A549 treated with AZD9567 at 1 μM for 4 hours (cell line): ENCODE results near the gene SERINC5. TPM values are rescaled to one million over a fixed set of nuclear protein-coding genes. Genes with fewer than 3 reads are reported as not detected.

Source experiments
- total RNA-seq: library from RNA; stranded (reverse); fragments of 200-300 nt; extraction: Qiagen RNA extraction; gene quantifications from 5 replicates; pipeline ENCODE4 v1.2.3, GENCODE V29; 2022; ENCODE audit not compliant: insufficient read depth

SERINC5 gene
- 5.6 to 10.0 TPM (median 6.5 TPM) in 5 replicates for total RNA-seq

DNA sequence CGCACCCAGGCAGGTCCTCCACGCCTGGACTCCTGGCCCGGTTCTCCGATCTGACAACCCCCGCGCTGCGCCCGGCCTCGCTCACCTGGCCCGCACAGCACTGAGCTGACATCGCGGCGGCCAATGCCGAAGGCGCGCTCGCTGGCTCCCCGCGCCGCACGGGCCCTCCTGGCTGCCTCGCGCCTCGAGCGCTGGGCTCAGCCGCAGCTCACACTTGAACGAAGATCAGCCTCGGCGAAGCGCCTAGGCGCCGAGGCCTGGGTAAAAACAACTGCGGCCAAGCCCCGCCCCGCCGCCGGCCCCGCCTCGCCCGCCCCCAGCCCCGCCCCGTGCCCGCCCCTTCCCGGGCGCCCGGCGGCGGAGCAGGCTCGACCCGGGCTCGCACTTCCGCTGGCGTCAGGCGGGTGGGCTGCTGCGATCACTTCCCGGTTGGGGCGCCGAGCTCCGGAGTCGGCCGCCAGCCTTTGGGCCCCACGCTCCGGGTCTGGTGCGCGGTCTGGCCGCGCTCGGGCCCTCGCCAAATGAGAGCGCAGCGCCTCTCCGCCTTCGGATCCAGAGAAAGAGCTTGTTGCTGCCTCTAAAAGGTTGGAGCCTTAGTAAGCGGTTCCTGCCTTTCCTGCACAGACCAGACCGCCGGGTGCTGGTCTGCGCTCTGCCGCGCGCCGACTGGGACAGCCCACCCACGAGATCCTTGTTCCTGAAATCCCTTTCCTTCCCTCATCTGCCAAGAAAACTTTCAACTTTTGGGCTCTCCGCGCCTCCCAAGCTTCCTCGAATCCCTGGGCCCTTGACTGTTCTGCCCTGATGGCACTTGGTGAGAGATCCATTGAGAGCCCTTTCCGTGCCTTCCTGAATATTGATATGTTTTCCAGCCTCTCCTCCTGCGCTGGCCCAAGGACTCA is at the start of gene SERINC5:
Gene SERINC5 (minus strand): TSS at position 238 of the 902 bp plus-strand sequence. CDS start 126 bp downstream, at position 112.

Other genes with a start within 250 kb of the SERINC5 start
- gene THBS4, start 220.7 kb downstream of the SERINC5 start, total RNA-seq = 0.05 to 0.40 TPM (median 0.08 TPM) in 4 of 5 replicates, not detected in the other
- not detected in 5 replicates for gene SPZ1, start 64.0 kb upstream of the SERINC5 start, total RNA-seq
- gene ZFYVE16, start 152.0 kb upstream of the SERINC5 start, total RNA-seq = 10.4 to 27.9 TPM (median 13.0 TPM) in 5 replicates
- gene FAM151B, start 232.1 kb upstream of the SERINC5 start, total RNA-seq = 1.1 to 1.6 TPM (median 1.3 TPM) in 4 of 5 replicates, not detected in the other